MM.1S (cell line): ENCODE results near the gene GAB2.

ENCODE experiments used
- DNase-seq: peaks from one replicate; pipeline ENCODE4 v3.0.0-alpha.2; 2015
- H2AFZ ChIP-seq: fragments of 300-600 bp; sonication (generic); 2 replicates; pipeline ENCODE4 v1.6.0; 2016; ENCODE audit warnings: antibody characterized with exemption, low read length
- H3F3A ChIP-seq: fragments of 300-600 bp; sonication (generic); 2 replicates; pipeline ENCODE4 v1.6.1; 2016; ENCODE audit warnings: mild to moderate bottlenecking, antibody characterized with exemption, low read length, moderate library complexity, mixed read lengths; ENCODE audit not compliant: insufficient read depth
- H3K27ac ChIP-seq: fragments of 300-600 bp; sonication (generic); 2 replicates; pipeline ENCODE4 v1.5.1; 2016; ENCODE audit warnings: mild to moderate bottlenecking, low read length
- H3K27me3 ChIP-seq: fragments of 300-600 bp; sonication (generic); replicated peaks from 2 replicates; pipeline ENCODE4 v1.6.0; 2016; ENCODE audit warnings: low read length; ENCODE audit not compliant: insufficient read depth
- H3K36me3 ChIP-seq: fragments of 300-600 bp; sonication (generic); replicated peaks from 2 replicates; pipeline ENCODE4 v1.6.1; 2016; ENCODE audit warnings: mild to moderate bottlenecking, low read length, mixed read lengths; ENCODE audit not compliant: insufficient read depth
- H3K4me1 ChIP-seq: fragments of 300-600 bp; sonication (generic); 2 replicates; pipeline ENCODE4 v1.6.1; 2016; ENCODE audit warnings: low read length, mixed read lengths
- H3K4me2 ChIP-seq: fragments of 300-600 bp; sonication (generic); 2 replicates; pipeline ENCODE4 v1.6.0; 2016; ENCODE audit warnings: low read depth, low read length
- H3K4me3 ChIP-seq: fragments of 300-600 bp; sonication (generic); 2 replicates; pipeline ENCODE4 v1.5.1; 2016; ENCODE audit warnings: low read length, mixed read lengths
- H3K79me2 ChIP-seq: fragments of 300-600 bp; sonication (generic); 2 replicates; pipeline ENCODE4 v1.6.1; 2016; ENCODE audit warnings: mixed run types, low read length, mixed read lengths
- H3K9ac ChIP-seq: fragments of 300-600 bp; sonication (generic); 2 replicates; pipeline ENCODE4 v1.6.1; 2016; ENCODE audit warnings: low read length, mixed read lengths
- H3K9me2 ChIP-seq: fragments of 300-600 bp; sonication (generic); replicated peaks from 2 replicates; pipeline ENCODE4 v1.6.1; 2016; ENCODE audit warnings: mild to moderate bottlenecking, low read length, mixed read lengths; ENCODE audit not compliant: insufficient read depth
- H3K9me3 ChIP-seq: fragments of 300-600 bp; sonication (generic); replicated peaks from 2 replicates; pipeline ENCODE4 v1.6.1; 2016; ENCODE audit warnings: mild to moderate bottlenecking, low read length, mixed read lengths; ENCODE audit not compliant: insufficient read depth
- H4K20me1 ChIP-seq: fragments of 300-600 bp; sonication (generic); 2 replicates; pipeline ENCODE4 v1.6.1; 2016; ENCODE audit warnings: mild to moderate bottlenecking, low read length, moderate library complexity, mixed read lengths; ENCODE audit not compliant: insufficient read depth
- CTCF ChIP-seq: fragments of 300-600 bp; sonication (generic); IDR thresholded peaks from 2 replicates; pipeline ENCODE4 v1.5.1; 2016; ENCODE audit warnings: antibody characterized with exemption, low read length, mixed read lengths
- EZH2 ChIP-seq: fragments of 300-600 bp; sonication (generic); optimal IDR thresholded peaks from 2 replicates; pipeline ENCODE3; 2017; ENCODE audit warnings: low read depth, mild to moderate bottlenecking, antibody characterized with exemption, low read length, mixed read lengths
- EZH2phosphoT487 ChIP-seq: fragments of 300-600 bp; sonication (generic); IDR thresholded peaks from 2 replicates; pipeline ENCODE4 v1.6.1; 2018; ENCODE audit warnings: antibody characterized with exemption, low read length

GAB2 gene

GRCh38 chr11:78453140-78453935 lies 35.7 kb upstream of the GAB2 start:
- Histone ChIP-seq H3K9me3 (no peaks in the 10 kb centered on the region), H3K4me2 (peak overlapping the region; percentile 53), H3K27ac (peak overlapping the region; percentile 84), H4K20me1 (no peaks in the 10 kb centered on the region), H3K27me3 (no peaks in the 10 kb centered on the region), H2AFZ (0 out of 2 replicates have a peak overlapping the region, but pooled peaks have one; percentile 5), H3K9me2 (no peaks in the 10 kb centered on the region), H3K4me3 (0 out of 2 replicates have a peak overlapping the region, but pooled peaks have one; percentile 1), H3K9ac (peak overlapping the region; percentile 19; the same call in 1 of the 2 replicates), H3K4me1 (peaks cover 48% of the 10 kb centered on the region), H3K79me2 (no peaks in the 10 kb centered on the region), H3K36me3 (no peaks in the 10 kb centered on the region), H3F3A (peaks cover 34% of the 10 kb centered on the region)
- DNase-seq = peak; percentile 88
- TF ChIP-seq CTCF (no peak), EZH2 (no peak), EZH2phosphoT487 (no peak)

GRCh38 chr11:78451371-78452150 lies 33.9 kb upstream of the GAB2 start:
- Histone ChIP-seq H3K36me3 (no peaks in the 10 kb centered on the region), H3K9me3 (no peaks in the 10 kb centered on the region), H3K79me2 (no peaks in the 10 kb centered on the region), H3K27me3 (no peaks in the 10 kb centered on the region), H3K27ac (no peak overlapping the region), H2AFZ (no peak overlapping the region), H3K9me2 (no peaks in the 10 kb centered on the region), H3F3A (peaks cover 26% of the 10 kb centered on the region), H3K4me1 (peaks cover 36% of the 10 kb centered on the region), H3K9ac (no peak overlapping the region), H3K4me2 (no peak overlapping the region), H4K20me1 (no peaks in the 10 kb centered on the region), H3K4me3 (no peak overlapping the region)
- DNase-seq = no peak
- TF ChIP-seq EZH2phosphoT487 = no peak
- TF ChIP-seq EZH2 = no peak
- TF ChIP-seq CTCF = no peak

- DNase-seq = no peak
- Histone ChIP-seq H3F3A (peaks cover 26% of the 10 kb centered on the region), H3K4me1 (peaks cover 29% of the 10 kb centered on the region), H3K79me2 (no peaks in the 10 kb centered on the region), H3K9me2 (no peaks in the 10 kb centered on the region), H3K9me3 (no peaks in the 10 kb centered on the region), H3K27me3 (no peaks in the 10 kb centered on the region), H4K20me1 (no peaks in the 10 kb centered on the region), H3K9ac (no peak overlapping the region), H3K36me3 (no peaks in the 10 kb centered on the region), H3K4me2 (no peak overlapping the region), H3K27ac (no peak overlapping the region), H2AFZ (no peak overlapping the region), H3K4me3 (no peak overlapping the region)
- TF ChIP-seq EZH2 = no peak
- no peak for TF ChIP-seq CTCF
- no peak for TF ChIP-seq EZH2phosphoT487
Measured at GRCh38 chr11:78450866-78451265, 33.2 kb upstream of the GAB2 start.
